GM18519 (cell line): ENCODE results near the gene BPIFA2.
"Not testable (repeated sequence)": the region's sequence is repeated elsewhere in the genome, so short reads cannot be mapped to it uniquely, and the experiment has no call there.

Source experiments
- ATAC-seq: cut with Tn5 transposase; IDR thresholded peaks from one replicate; pipeline ENCODE4 v1.9.1; 2021; ENCODE audit warnings: mild to moderate bottlenecking, moderate library complexity; ENCODE audit not compliant: unreplicated experiment, low FRiP score

The BPIFA2 gene

GRCh38 chr20:33159713-33160112 is 8.2 kb upstream of the BPIFA2 start:
- no peak for ATAC-seq

GRCh38 chr20:33160681-33161080 is 7.3 kb upstream of the BPIFA2 start:
- no peak for ATAC-seq

GRCh38 chr20:33162313-33162712 is 5.6 kb upstream of the BPIFA2 start:
- ATAC-seq, result no peak

GRCh38 chr20:33162753-33163152 is 5.2 kb upstream of the BPIFA2 start:
- ATAC-seq, result no peak

GRCh38 chr20:33163856-33164762 is 3.9 kb upstream of the BPIFA2 start:
- ATAC-seq, result no peak

- no peak for ATAC-seq
Observed at GRCh38 chr20:33164763-33165095, 3.2 kb upstream of the BPIFA2 start.

- no peak for ATAC-seq
Observed at GRCh38 chr20:33165416-33166055, 2.4 kb upstream of the BPIFA2 start.

- ATAC-seq, result no peak
Observed at GRCh38 chr20:33166533-33167113, 1.3 kb upstream of the BPIFA2 start.

GRCh38 chr20:33169176-33169794 is 1.3 kb downstream of the BPIFA2 start:
- no peak for ATAC-seq

- no peak for ATAC-seq
Observed at GRCh38 chr20:33172781-33173180, 4.8 kb downstream of the BPIFA2 start.

GRCh38 chr20:33175123-33175522 is 7.2 kb downstream of the BPIFA2 start:
- no peak for ATAC-seq

- ATAC-seq, result no peak
Observed at GRCh38 chr20:33176101-33176500, 8.1 kb downstream of the BPIFA2 start.

GRCh38 chr20:33177866-33178265 is 9.9 kb downstream of the BPIFA2 start:
- ATAC-seq, result no peak

- ATAC-seq, result no peak
Observed at GRCh38 chr20:33178726-33179125, 10.8 kb downstream of the BPIFA2 start.

GRCh38 chr20:33180169-33180568 is 12.2 kb downstream of the BPIFA2 start:
- no peak for ATAC-seq

- ATAC-seq, result no peak
Observed at GRCh38 chr20:33181482-33182093, 13.6 kb downstream of the BPIFA2 start.

- ATAC-seq, result no peak
Observed at GRCh38 chr20:33183312-33183711, 15.4 kb downstream of the BPIFA2 start.

GRCh38 chr20:33185031-33185590 is 17.2 kb downstream of the BPIFA2 start:
- ATAC-seq, result not testable (repeated sequence)

GRCh38 chr20:33187491-33187890 is 19.5 kb downstream of the BPIFA2 start:
- no peak for ATAC-seq

- no peak for ATAC-seq
Observed at GRCh38 chr20:33188421-33188820, 20.5 kb downstream of the BPIFA2 start.
